AG09309 (cell line): ENCODE results near the gene MBNL1.

Experiments used
- DNase-seq: peaks from one replicate; pipeline ENCODE4 v3.0.0-alpha.2; 2010; ENCODE audit warnings: low read depth
- H3K4me3 ChIP-seq: 2 replicates; pipeline ENCODE4 v1.5.1; 2011; ENCODE audit warnings: mild to moderate bottlenecking, low read depth, low read length, moderate library complexity; ENCODE audit not compliant: control insufficient read depth
- CTCF ChIP-seq: IDR thresholded peaks from 2 replicates; pipeline ENCODE4 v1.5.1; 2011; ENCODE audit warnings: mild to moderate bottlenecking, low read depth, low read length, inconsistent platforms; ENCODE audit not compliant: insufficient read depth, control insufficient read depth; ENCODE audit errors: missing control alignments

MBNL1 gene

GRCh38 chr3:152261329-152261728, 7.4 kb upstream of the MBNL1 start:
- TF ChIP-seq CTCF: no peak
- H3K4me3 ChIP-seq: no peak overlapping the region

GRCh38 chr3:152263711-152264110, 5.0 kb upstream of the MBNL1 start:
- H3K4me3 ChIP-seq: no peak overlapping the region
- no peak for DNase-seq
- TF ChIP-seq CTCF: no peak

More at GRCh38 chr3:152261329-152261728, 7.4 kb upstream of the MBNL1 start:
- no peak for DNase-seq

- DNase-seq: no peak
- H3K4me3 ChIP-seq: no peak overlapping the region
- no peak for TF ChIP-seq CTCF
Measured at GRCh38 chr3:152264378-152264777, 4.4 kb upstream of the MBNL1 start.

- peak; percentile 94 for DNase-seq
- TF ChIP-seq CTCF: peak; percentile 6
- no peak overlapping the region; the same call in 1 of the 2 replicates for H3K4me3 ChIP-seq
Measured at GRCh38 chr3:152266221-152266995, 2.3 kb upstream of the MBNL1 start.

- no peak for DNase-seq
- H3K4me3 ChIP-seq: peak overlapping the region; percentile 73
- no peak for TF ChIP-seq CTCF
Measured at GRCh38 chr3:152267831-152268554, 736 bp upstream of the MBNL1 start.

GRCh38 chr3:152269056-152269830, 514 bp downstream of the MBNL1 start:
- peak; percentile 93 for DNase-seq
- peak overlapping the region; percentile 73 for H3K4me3 ChIP-seq

More at GRCh38 chr3:152269056-152269830, 514 bp downstream of the MBNL1 start:
- no peak for TF ChIP-seq CTCF
